Memory B cell (primary cell): ENCODE data around the gene C13orf42.

Experiments used
- ATAC-seq: fragments of 150-1000 bp; cut with Tn5 transposase; 2 replicates; pipeline ENCODE4 v1.10.0; 2021; ENCODE audit warnings: low read depth, mild to moderate bottlenecking, moderate library complexity
- DNase-seq, 2 donors: peaks; one replicate each; pipeline ENCODE4 v3.0.0; 2022; ENCODE audit warnings: low spot score in 2 of 2
- H3K27ac Mint-ChIP-seq: one replicate; pipeline ENCODE4 v1.8.0; 2022; ENCODE audit warnings: mild to moderate bottlenecking, moderate library complexity, mixed read lengths
- H3K27me3 Mint-ChIP-seq: one replicate; pipeline ENCODE4 v1.8.0; 2022; ENCODE audit warnings: mixed read lengths
- H3K36me3 Mint-ChIP-seq: one replicate; pipeline ENCODE4 v1.8.0; 2022; ENCODE audit warnings: mild to moderate bottlenecking, mixed read lengths
- H3K4me1 Mint-ChIP-seq: one replicate; pipeline ENCODE4 v1.8.0; 2022; ENCODE audit warnings: mixed read lengths
- H3K4me3 Mint-ChIP-seq: one replicate; pipeline ENCODE4 v1.8.0; 2022; ENCODE audit warnings: mild to moderate bottlenecking, moderate library complexity, mixed read lengths
- H3K9me3 Mint-ChIP-seq: one replicate; pipeline ENCODE4 v1.8.0; 2022; ENCODE audit warnings: mixed read lengths

The C13orf42 gene

DNA sequence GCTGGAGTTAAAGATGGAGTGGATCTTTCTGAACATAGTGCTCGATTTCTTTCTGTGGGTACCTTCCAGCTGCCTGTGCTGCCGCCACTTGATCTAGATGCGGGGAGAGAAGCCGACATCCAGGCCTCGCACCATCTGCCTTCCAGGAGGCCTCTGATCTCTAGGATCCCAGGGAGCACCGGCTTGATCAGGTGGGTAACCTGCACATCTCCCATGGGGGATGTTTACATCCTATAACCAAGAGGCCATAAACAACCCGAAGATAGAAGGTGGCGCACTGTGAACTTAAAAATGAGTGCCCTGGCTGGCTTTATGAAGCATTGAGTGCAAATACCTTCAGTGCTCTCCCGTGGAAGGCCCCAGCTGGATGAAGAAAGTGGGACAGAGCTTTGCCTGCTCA, at the start of gene C13orf42:
TSS of gene C13orf42 (minus strand) at position 101 of the 400 bp plus-strand sequence. CDS start at position 36, 65 bp downstream.
- ATAC-seq (no peak), DNase-seq (no peak)
- Mint-ChIP-seq H3K27me3 (peaks cover 16% of the 10 kb centered on the region), H3K9me3 (no peaks in the 10 kb centered on the region), H3K27ac (no peak within 1 kb of the TSS), H3K4me1 (no peaks in the 10 kb centered on the region), H3K4me3 (no peak within 1 kb of the TSS), H3K36me3 (no peaks in the 10 kb centered on the region)

DNA sequence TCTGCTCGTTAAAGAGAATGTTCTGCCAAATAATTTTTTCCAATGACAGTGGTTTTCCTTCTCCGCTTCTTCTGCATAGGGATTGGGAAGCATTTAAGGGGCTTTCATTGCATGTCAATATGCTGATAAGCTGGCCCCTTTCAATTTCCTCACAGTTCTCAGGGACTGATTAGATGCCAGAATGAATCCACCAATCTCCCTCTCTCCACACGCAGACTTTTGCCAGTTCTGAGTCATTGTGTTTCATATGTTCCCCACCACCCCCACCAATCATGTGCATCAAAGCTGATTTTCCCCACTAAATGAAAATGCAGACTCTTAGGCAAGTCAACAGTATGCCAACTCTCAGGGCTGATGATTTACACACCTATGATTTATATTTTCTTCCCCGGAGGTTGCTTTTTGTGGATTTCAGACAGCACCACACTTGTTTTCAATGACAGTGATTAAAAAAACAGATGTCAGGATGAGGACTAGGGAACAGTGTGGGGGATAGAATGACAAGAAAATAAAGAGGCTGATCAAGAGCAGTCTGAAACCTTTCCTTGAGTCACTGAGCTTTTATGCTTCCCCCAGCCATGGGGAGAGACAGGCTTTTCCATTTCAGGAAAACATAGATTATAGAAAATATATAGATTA, 47.9 kb upstream of the C13orf42 start:
- H3K4me3 Mint-ChIP-seq: no peak overlapping the region
- DNase-seq (no peak), ATAC-seq (no peak)
- no peak overlapping the region for H3K27ac Mint-ChIP-seq
- peaks cover 3% of the 10 kb centered on the region for H3K4me1 Mint-ChIP-seq
- peaks cover 17% of the 10 kb centered on the region for H3K27me3 Mint-ChIP-seq
- peaks cover 1% of the 10 kb centered on the region for H3K9me3 Mint-ChIP-seq
- no peaks in the 10 kb centered on the region for H3K36me3 Mint-ChIP-seq

DNA sequence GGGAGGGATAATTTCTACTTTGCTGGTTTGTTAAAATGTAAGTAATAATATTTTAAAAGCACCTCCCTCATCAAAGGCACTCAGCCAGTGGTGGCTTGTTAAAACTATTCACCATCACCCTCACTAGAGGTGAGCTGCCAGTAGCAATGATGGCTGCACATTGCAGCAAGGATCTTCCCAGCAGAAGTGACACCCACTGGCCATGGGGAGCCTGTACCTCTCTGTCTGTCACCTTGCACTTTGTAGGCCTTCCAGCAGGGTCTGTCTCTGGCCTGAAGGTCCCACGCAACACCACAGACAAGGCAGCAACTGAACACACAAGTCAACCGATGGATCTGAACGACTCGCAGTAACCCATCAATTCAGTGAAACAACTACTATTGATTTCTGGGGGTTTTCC, 47.3 kb upstream of the C13orf42 start:
- H3K4me3 Mint-ChIP-seq: no peak overlapping the region
- H3K27me3 Mint-ChIP-seq: peaks cover 18% of the 10 kb centered on the region
- DNase-seq (no peak), ATAC-seq (peak; percentile 24)
- H3K36me3 Mint-ChIP-seq: no peaks in the 10 kb centered on the region
- H3K9me3 Mint-ChIP-seq: peaks cover 1% of the 10 kb centered on the region
- peaks cover 5% of the 10 kb centered on the region for H3K4me1 Mint-ChIP-seq
- H3K27ac Mint-ChIP-seq: no peak overlapping the region

- Mint-ChIP-seq H3K36me3 (no peaks in the 10 kb centered on the region), H3K9me3 (peaks cover 1% of the 10 kb centered on the region), H3K27ac (no peak overlapping the region), H3K4me3 (no peak overlapping the region), H3K4me1 (peaks cover 5% of the 10 kb centered on the region), H3K27me3 (peaks cover 14% of the 10 kb centered on the region)
- ATAC-seq (no peak), DNase-seq (no peak)
These were observed 45.6 kb upstream of the C13orf42 start for GRCh38 chr13:51156648-51157047.

DNA sequence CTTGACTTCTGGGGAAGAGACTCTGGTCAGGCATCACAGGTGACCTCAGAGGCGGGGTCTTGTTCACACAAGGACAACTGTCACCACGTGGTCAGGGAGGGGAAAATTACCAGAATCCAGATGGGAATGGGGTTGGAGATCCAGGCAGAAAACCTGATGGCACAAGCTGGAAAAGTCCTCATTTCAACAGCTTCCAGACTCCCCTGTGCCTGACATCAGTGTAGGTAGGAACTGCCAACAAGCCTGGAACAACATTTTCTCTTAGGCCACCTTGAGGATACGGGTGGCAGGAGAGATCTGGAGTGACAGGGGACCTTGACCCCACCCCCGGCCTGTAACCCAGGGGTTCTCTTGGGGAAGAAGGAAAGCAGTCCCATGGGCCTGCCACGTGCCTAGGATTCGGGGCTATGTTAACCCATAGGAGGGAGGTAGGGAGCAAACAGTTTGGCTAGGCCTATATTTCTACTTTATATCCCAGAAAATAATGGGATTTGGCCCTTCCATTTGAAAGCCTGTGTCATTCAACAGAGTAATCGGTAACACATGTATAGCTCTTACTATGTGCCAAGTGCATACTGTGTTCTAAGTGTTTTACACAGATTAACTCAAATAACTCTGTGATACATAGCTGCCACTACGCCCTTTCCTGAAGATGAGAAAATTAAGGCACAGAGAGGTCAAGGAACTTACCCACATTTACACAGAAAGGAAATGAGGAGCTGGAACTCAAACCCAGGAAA, 44.9 kb upstream of the C13orf42 start:
- Mint-ChIP-seq H3K4me3 (no peak overlapping the region), H3K27me3 (peaks cover 14% of the 10 kb centered on the region), H3K4me1 (peaks cover 5% of the 10 kb centered on the region)

DNA sequence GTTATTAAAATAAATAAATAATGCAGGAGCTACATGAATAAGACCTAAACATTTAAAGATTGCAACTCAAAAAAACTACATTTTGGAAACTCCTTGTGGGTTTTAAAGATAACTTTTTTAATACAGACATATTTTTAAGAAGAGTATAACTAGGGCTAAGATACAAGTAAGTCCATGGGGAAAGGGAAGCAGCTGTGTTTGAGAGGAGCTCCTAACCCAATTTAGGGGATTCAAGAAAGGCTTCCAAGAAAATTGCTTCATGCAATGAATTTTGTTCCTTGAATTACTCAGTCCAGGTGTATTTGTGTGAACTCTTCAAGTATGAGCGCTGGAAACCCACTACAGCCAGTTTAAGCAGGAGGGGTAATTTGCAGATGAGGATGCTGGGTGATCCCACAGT, 44.1 kb upstream of the C13orf42 start:
- Mint-ChIP-seq H3K4me3 (no peak overlapping the region), H3K9me3 (peaks cover 1% of the 10 kb centered on the region), H3K27ac (no peak overlapping the region), H3K4me1 (peaks cover 5% of the 10 kb centered on the region), H3K27me3 (peaks cover 15% of the 10 kb centered on the region), H3K36me3 (no peaks in the 10 kb centered on the region)
- no peak for ATAC-seq
- no peak for DNase-seq

More for the DNA sequence above, 44.9 kb upstream of the C13orf42 start:
- Mint-ChIP-seq H3K36me3 (no peaks in the 10 kb centered on the region), H3K27ac (no peak overlapping the region), H3K9me3 (peaks cover 1% of the 10 kb centered on the region)
- no peak for ATAC-seq
- DNase-seq: no peak

DNA sequence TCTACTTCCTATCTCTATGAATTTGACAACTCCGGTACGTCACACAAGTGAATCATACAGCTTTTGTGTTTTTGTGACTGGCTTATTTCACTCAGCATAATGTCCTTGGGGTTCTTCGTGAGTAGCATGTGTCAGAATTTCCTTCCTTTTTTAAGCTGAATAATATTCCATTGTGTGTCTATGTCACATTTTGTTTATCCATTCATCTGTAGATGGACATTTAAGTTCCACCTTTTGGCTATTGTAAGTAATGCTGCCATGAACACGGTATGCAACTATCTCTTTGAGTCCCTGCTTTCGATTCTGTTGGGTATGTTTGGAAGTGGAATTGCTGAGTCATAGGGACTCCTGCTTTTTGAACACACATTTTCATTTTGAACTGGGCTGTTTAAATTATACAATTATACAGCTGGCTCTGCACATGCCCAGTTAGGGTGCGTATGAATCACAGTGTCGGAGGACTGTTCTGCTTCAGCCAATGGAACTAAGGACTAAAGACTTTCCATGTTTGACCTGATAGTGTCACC, 43.0 kb upstream of the C13orf42 start:
- no peaks in the 10 kb centered on the region for H3K36me3 Mint-ChIP-seq
- peaks cover 13% of the 10 kb centered on the region for H3K27me3 Mint-ChIP-seq
- ATAC-seq (no peak), DNase-seq (no peak)
- no peaks in the 10 kb centered on the region for H3K9me3 Mint-ChIP-seq
- no peak overlapping the region for H3K4me3 Mint-ChIP-seq
- peaks cover 5% of the 10 kb centered on the region for H3K4me1 Mint-ChIP-seq
- no peak overlapping the region for H3K27ac Mint-ChIP-seq

DNA sequence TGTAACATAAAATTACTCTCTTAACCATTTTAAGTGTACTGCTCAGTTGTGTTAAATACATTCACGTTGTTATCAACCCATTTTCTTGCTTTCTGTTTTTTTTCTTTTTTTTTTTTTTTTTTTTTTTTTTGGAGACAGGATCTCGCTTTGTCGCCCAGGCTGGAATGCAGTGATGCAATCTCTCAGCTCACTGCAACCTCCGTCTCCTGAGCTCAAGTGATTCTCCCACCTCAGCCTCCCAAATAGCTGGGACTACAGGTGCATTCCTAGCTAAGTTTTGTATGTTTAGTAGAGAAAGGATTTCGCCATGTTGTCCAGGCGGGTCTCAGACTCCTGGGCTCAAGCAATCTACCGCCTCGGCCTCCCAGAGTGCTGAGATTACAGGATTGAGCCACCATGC, 42.5 kb upstream of the C13orf42 start:
- ATAC-seq (no peak), DNase-seq (no peak)
- Mint-ChIP-seq H3K36me3 (no peaks in the 10 kb centered on the region), H3K27ac (no peak overlapping the region), H3K4me3 (no peak overlapping the region), H3K4me1 (peaks cover 5% of the 10 kb centered on the region), H3K9me3 (no peaks in the 10 kb centered on the region), H3K27me3 (peaks cover 13% of the 10 kb centered on the region)

DNA sequence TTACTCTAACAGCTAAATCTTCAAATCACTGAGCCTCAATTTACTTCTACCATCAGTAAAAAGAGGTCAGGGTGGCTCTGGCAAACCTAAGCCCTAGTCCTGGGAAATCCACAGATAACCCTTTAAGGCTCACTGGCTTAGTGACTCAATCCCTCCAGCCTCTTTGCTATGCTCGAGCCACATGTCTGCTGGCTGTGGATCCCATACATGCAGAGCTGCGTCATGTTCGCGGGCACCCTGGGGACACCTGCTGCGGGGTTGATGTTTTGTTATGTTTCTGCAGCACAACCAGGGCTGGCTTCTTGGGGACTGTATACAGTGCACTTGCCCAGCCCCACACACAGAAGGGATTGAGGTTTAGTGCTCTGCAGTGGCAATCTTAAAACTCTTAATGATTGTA, 41.6 kb upstream of the C13orf42 start:
- H3K4me3 Mint-ChIP-seq: no peak overlapping the region
- H3K27me3 Mint-ChIP-seq: peaks cover 18% of the 10 kb centered on the region

GRCh38 chr13:51151463-51151862, 40.4 kb upstream of the C13orf42 start:
- H3K4me3 Mint-ChIP-seq: no peak overlapping the region
- peaks cover 18% of the 10 kb centered on the region for H3K27me3 Mint-ChIP-seq
- H3K4me1 Mint-ChIP-seq: peaks cover 5% of the 10 kb centered on the region
- H3K36me3 Mint-ChIP-seq: no peaks in the 10 kb centered on the region
- ATAC-seq (no peak), DNase-seq (no peak)
- no peaks in the 10 kb centered on the region for H3K9me3 Mint-ChIP-seq
- no peak overlapping the region for H3K27ac Mint-ChIP-seq

More for the DNA sequence above, 41.6 kb upstream of the C13orf42 start:
- no peak overlapping the region for H3K27ac Mint-ChIP-seq
- H3K4me1 Mint-ChIP-seq: peaks cover 5% of the 10 kb centered on the region
- no peaks in the 10 kb centered on the region for H3K9me3 Mint-ChIP-seq
- H3K36me3 Mint-ChIP-seq: no peaks in the 10 kb centered on the region
- no peak for DNase-seq
- ATAC-seq: no peak

DNA sequence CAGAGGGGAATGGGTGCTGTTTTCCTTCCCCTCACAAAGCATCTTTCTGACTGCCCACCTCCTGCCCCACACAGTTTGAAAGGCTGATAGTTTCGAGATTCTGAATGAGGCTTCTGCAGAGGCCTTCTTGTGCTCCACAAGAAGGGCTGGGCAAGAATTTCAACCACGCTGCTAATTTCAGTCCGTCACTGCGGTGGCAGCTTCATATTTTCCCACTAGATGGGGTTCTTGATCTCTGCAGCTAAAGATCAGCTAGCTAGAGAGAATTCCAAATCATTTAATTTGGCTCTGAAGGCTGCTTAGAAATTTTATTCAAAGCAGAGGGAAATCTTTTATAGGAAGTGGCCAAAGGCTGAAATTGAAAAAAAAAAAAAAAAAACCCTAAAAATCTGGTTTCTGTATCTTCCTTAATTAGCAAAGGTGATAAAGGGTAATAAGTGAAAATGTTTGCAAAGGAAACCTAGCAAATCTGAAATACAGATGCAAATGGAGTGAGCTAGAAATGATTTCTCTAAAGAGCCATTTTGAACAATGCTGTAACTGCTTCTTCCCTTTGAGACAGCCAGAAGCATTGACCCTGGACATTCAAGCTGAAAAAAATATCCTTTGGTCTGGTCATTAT, 38.0 kb upstream of the C13orf42 start:
- Mint-ChIP-seq H3K9me3 (no peaks in the 10 kb centered on the region), H3K36me3 (no peaks in the 10 kb centered on the region), H3K27ac (no peak overlapping the region), H3K27me3 (peaks cover 11% of the 10 kb centered on the region), H3K4me3 (no peak overlapping the region), H3K4me1 (peaks cover 2% of the 10 kb centered on the region)
- ATAC-seq (no peak), DNase-seq (no peak)

DNA sequence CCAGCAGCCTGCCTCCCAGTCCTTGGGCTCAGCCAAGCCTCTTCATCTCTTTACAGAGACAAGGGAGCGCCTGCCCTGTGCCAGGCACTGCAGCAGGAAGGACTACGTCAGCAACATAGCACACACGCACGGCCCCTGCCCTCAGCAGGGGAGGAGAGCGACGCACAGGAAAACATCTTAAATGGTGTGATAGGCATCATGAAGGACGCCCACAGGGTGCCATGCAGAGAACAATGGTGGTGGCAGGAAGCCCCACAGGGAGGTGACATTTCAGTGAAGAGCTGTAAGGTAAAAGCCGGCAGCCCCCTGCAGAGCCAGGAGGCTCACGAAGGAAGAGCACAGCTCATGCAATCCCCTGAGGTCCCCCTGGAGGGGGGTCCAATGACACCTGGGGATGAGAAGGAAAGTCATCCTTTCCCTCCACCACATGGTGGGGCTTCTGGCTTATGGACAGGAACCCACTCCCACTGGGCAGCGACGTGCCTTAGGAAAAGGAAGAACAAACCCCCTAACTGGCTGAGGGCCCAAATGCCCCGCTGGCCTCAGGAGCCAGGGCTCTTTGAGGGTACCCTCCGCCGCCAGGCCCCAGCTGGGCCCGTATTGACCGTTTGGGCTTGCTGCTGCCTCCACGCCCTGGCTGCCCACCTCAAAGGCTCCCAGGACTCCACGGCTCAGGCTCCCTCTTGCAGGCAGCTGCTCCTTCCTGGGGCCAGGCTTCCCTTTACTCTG, 37.3 kb upstream of the C13orf42 start:
- Mint-ChIP-seq H3K4me3 (no peak overlapping the region), H3K27ac (no peak overlapping the region), H3K4me1 (no peaks in the 10 kb centered on the region)

GRCh38 chr13:51147732-51148131, 36.7 kb upstream of the C13orf42 start:
- H3K27ac Mint-ChIP-seq: no peak overlapping the region
- H3K27me3 Mint-ChIP-seq: peaks cover 8% of the 10 kb centered on the region
- H3K36me3 Mint-ChIP-seq: no peaks in the 10 kb centered on the region
- H3K9me3 Mint-ChIP-seq: no peaks in the 10 kb centered on the region
- DNase-seq: no peak
- ATAC-seq: no peak
- H3K4me3 Mint-ChIP-seq: no peak overlapping the region
- H3K4me1 Mint-ChIP-seq: no peaks in the 10 kb centered on the region

More for the DNA sequence above, 37.3 kb upstream of the C13orf42 start:
- Mint-ChIP-seq H3K9me3 (no peaks in the 10 kb centered on the region), H3K27me3 (peaks cover 8% of the 10 kb centered on the region), H3K36me3 (no peaks in the 10 kb centered on the region)
- DNase-seq: no peak
- ATAC-seq: no peak

DNA sequence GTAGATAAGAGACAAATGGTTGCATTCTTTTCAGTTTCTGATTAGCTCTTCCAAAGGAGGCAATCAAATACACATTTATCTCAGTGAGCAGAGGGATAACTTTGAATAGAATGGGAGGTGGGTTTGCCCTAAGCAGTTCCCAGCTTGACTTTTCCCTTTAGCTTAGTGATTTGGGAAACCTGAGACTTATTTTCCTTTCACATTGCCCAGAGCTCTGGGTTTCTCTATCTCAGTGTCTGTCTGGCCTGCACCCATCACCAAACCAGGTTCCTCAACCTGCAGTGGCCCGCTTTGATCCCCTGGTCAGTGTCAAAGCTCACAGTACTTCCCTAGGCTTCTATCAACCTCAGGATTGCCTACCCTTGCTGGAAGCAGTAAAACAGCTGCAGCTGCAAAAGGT, 35.6 kb upstream of the C13orf42 start:
- H3K4me1 Mint-ChIP-seq: no peaks in the 10 kb centered on the region
- no peak overlapping the region for H3K4me3 Mint-ChIP-seq
- no peaks in the 10 kb centered on the region for H3K36me3 Mint-ChIP-seq
- H3K27ac Mint-ChIP-seq: no peak overlapping the region
- DNase-seq (no peak), ATAC-seq (no peak)
- H3K9me3 Mint-ChIP-seq: no peaks in the 10 kb centered on the region
- H3K27me3 Mint-ChIP-seq: peaks cover 8% of the 10 kb centered on the region
